Kidney (tissue), 22 donors: ENCODE data around the gene MMUT. TPM values are rescaled to one million over a fixed set of nuclear protein-coding genes. Genes with fewer than 3 reads are reported as not detected.

ENCODE experiments used
- DNase-seq, 5 donors: peaks; one replicate each; pipeline ENCODE4 v3.0.0-alpha.2; 2013 to 2020
- FAIRE-seq: peaks from 2 replicates; lab custom pipeline; 2012; peaks lifted over from hg19 to GRCh38; lab: Jason Lieb, UNC
- H3K27ac ChIP-seq, 2 donors: one replicate each; pipeline ENCODE4 v1.7.0; 2013; ENCODE audit warnings: low read depth in 2 of 2, low read length in 2 of 2, inconsistent platforms in 1 of 2
- H3K27me3 ChIP-seq: one replicate; pipeline ENCODE4 v1.7.1; 2013; ENCODE audit warnings: low read length, inconsistent platforms; ENCODE audit not compliant: control insufficient read depth, insufficient read depth
- H3K36me3 ChIP-seq, 3 donors: one replicate each; pipeline versions ENCODE4 v1.7.0 to v1.7.1; 2013; ENCODE audit warnings: low read length in 3 of 3, control low read depth in 1 of 3, inconsistent platforms in 1 of 3; ENCODE audit not compliant: insufficient read depth in 3 of 3, control insufficient read depth in 2 of 3
- H3K4me1 ChIP-seq, 3 donors: one replicate each; pipeline versions ENCODE4 v1.7.0 to v1.7.1; 2013; ENCODE audit warnings: low read length in 3 of 3, inconsistent platforms in 1 of 3, low read depth in 1 of 3; ENCODE audit not compliant: control insufficient read depth in 2 of 3, insufficient read depth in 2 of 3
- H3K4me3 ChIP-seq, 3 donors: one replicate each; pipeline versions ENCODE4 v1.7.0 to v1.8.1; 2013; ENCODE audit warnings: low read length in 3 of 3, control low read depth in 1 of 3, inconsistent platforms in 1 of 3
- H3K9ac ChIP-seq, 3 donors: one replicate each; pipeline versions ENCODE4 v1.7.0 to v1.7.1; 2013; ENCODE audit warnings: low read length in 3 of 3, control low read depth in 1 of 3, inconsistent platforms in 1 of 3
- H3K9me3 ChIP-seq, 3 donors: one replicate each; pipeline versions ENCODE4 v1.7.0 to v1.7.1; 2013; ENCODE audit warnings: low read length in 3 of 3, control low read depth in 1 of 3, inconsistent platforms in 1 of 3; ENCODE audit not compliant: control insufficient read depth in 2 of 3, insufficient read depth in 1 of 3
- CTCF ChIP-seq: IDR thresholded peaks from 3 replicates; pipeline ENCODE4 v1.5.1; 2012; ENCODE audit warnings: mild to moderate bottlenecking, moderate library complexity, borderline replicate concordance; ENCODE audit not compliant: insufficient read depth; ENCODE audit errors: extremely low read depth
- intact Hi-C: fragments of 100-400 bp; cut with DNase I; formaldehyde crosslinking; loops from one replicate; pipeline ENCODE4 v1.11.1; 2022
- long read RNA-seq, 10 donors: library from polyadenylated mRNA in 1 of 10; unstranded in 1 of 10; transcript quantifications; one replicate each; pipeline ENCODE4 v2.0.0 and lab custom pipeline, GENCODE V29; 2021 to 2026
- polyA plus RNA-seq: library from polyadenylated mRNA; stranded (reverse); fragments of 350-450 nt; fragmentation: Illumina TruSeq; extraction: RNeasy Lipid Tissue Mini Kit (QIAGEN cat#74804); gene quantifications from one replicate; pipeline ENCODE4 v1.2.3, GENCODE V29; 2014; ENCODE audit warnings: low read depth, low replicate concordance; ENCODE audit not compliant: insufficient read depth
- total RNA-seq: library from RNA; stranded (reverse); fragmentation: NEBNext Ultra II Directional; extraction: Animal tissue kit (Norgen Biotek cat#: 25700); gene quantifications from one replicate; pipeline ENCODE4 v1.2.1, GENCODE V29; 2021
- donor health status: control.
- donor health status: control.
- donor health status: control.
- donor health status: control.
- donor health status: control.
- donor health status: DM: yes; HTN: yes; CAD: no.
- donor health status: Normal renal cell carcinoma (clear cell type).

The MMUT gene
- total RNA-seq (26.6 TPM), polyA plus RNA-seq (34.8 TPM)
- long read RNA-seq, donor 1, transcript MUT-201 (13 exons, 3,749 nt), result major isoform, 6 of 20 reads
- long read RNA-seq, donor 1, partial matches to known transcripts, result 14 of 20 reads
- long read RNA-seq, donor 1, other reads (novel, unspliced or antisense), result 0 of 20 reads
- long read RNA-seq, donor 2, transcript MUT-201 (13 exons, 3,749 nt), result major isoform, 14 of 23 reads
- long read RNA-seq, donor 2, partial matches to known transcripts, result 9 of 23 reads
- long read RNA-seq, donor 2, other reads (novel, unspliced or antisense), result 0 of 23 reads
- long read RNA-seq, donor 3, transcript MUT-201 (13 exons, 3,749 nt), result major isoform, 8 of 22 reads
- long read RNA-seq, donor 3, partial matches to known transcripts, result 14 of 22 reads
- long read RNA-seq, donor 3, other reads (novel, unspliced or antisense), result 0 of 22 reads
- long read RNA-seq, donor 4, transcript MUT-201 (13 exons, 3,749 nt), result major isoform, 8 of 43 reads
- long read RNA-seq, donor 4, partial matches to known transcripts, result 35 of 43 reads
- long read RNA-seq, donor 4, other reads (novel, unspliced or antisense), result 0 of 43 reads
- long read RNA-seq, donor 5, partial matches to known transcripts, result 0 of 1 reads
- long read RNA-seq, donor 5, other reads (novel, unspliced or antisense), result 0 of 1 reads
- long read RNA-seq, donor 6, transcript MUT-201 (13 exons, 3,749 nt), result major isoform, 8 of 27 reads
- long read RNA-seq, donor 6, partial matches to known transcripts, result 19 of 27 reads
- long read RNA-seq, donor 6, other reads (novel, unspliced or antisense), result 0 of 27 reads
- long read RNA-seq, donor 7, transcript MUT-201 (13 exons, 3,749 nt), result major isoform, 36 of 47 reads
- long read RNA-seq, donor 7, partial matches to known transcripts, result 3 of 47 reads
- long read RNA-seq, donor 7, other reads (novel, unspliced or antisense), result 8 of 47 reads
- long read RNA-seq, donor 8, transcript MUT-201 (13 exons, 3,749 nt), result major isoform, 5 of 10 reads
- long read RNA-seq, donor 8, partial matches to known transcripts, result 5 of 10 reads
- long read RNA-seq, donor 8, other reads (novel, unspliced or antisense), result 0 of 10 reads
- long read RNA-seq, donor 9, partial matches to known transcripts, result 0 of 3 reads
- long read RNA-seq, donor 9, other reads (novel, unspliced or antisense), result 0 of 3 reads
- long read RNA-seq, donor 10, transcript MUT-201 (13 exons, 3,749 nt), result major isoform, 10 of 55 reads
- long read RNA-seq, donor 10, partial matches to known transcripts, result 45 of 55 reads
- long read RNA-seq, donor 10, other reads (novel, unspliced or antisense), result 0 of 55 reads

DNA sequence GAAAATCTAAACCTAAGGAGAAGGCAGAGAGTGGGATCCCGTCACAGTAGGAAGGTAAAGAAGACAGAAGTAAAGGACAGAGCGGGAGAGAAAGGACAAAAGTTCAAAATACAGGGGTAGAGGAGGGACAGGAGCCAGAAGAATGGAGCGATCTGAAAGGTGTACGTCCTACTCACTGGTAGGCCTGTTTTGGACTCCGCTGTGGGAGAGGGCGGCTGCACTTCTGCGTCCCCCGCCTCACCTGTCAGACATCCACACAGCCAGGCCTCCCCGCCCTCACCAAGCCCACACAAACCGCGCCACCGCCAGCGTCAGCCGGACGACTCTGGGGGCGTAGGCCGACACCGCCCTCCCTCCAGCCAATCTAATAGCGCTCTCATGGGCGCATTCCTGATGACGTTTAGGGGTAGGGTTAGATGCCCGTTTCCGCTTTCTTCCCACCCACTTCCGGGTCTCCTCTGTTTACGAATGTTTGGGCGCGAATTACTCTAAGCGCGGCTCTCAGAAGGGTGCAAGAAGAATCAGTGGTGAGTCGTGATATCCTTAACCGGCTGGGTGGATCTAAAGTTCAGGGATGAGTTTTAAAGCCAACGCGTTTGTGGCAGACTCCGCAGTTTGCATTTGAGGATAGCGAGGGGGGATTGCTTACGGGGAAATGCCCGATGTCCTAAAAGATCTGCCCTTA lies at the start of gene MMUT, which contains the start of gene CENPQ:
TSS of gene MMUT (minus strand) at position 327 of the 685 bp plus-strand sequence. CDS start 3,787 bp downstream, outside the sequence.
TSS of gene CENPQ (plus strand) at position 444 of the 685 bp plus-strand sequence. CDS start 6,807 bp downstream, outside the sequence.
- intact Hi-C loops, result no loop called here
- peak; percentile 64 for FAIRE-seq

GRCh38 chr6:49509342-49509741 lies 46.3 kb upstream of the MMUT start:
- no peak for TF ChIP-seq CTCF
- Histone ChIP-seq H3K9me3 (no peaks in the 10 kb centered on the region), H3K4me1 (no peaks in the 10 kb centered on the region), H3K27me3 (no peaks in the 10 kb centered on the region), H3K9ac (no peak overlapping the region), H3K4me3 (no peak overlapping the region), H3K27ac (no peak overlapping the region), H3K36me3 (no peaks in the 10 kb centered on the region)
- FAIRE-seq (no peak), DNase-seq (no peak)
- intact Hi-C loops, result no loop called here

More for the DNA sequence above, at the start of gene MMUT, which contains the start of gene CENPQ:
- H3K4me1 ChIP-seq, result peaks cover 0 to 2% (median 0%) of the 10 kb centered on the region in 3 donors
- no peaks in the 10 kb centered on the region for H3K36me3 ChIP-seq
- H3K27ac ChIP-seq, result peak within 1 kb of the TSS; percentile 63 to 80
- H3K4me3 ChIP-seq, result peak within 1 kb of the TSS; percentile 98 to 99 (median 99)
- H3K9me3 ChIP-seq, result no peaks in the 10 kb centered on the region
- DNase-seq, result peak; percentile 95 to 99 (median 97)
- H3K27me3 ChIP-seq, result no peaks in the 10 kb centered on the region
- peak within 1 kb of the TSS; percentile 86 to 97 (median 92) for H3K9ac ChIP-seq
- TF ChIP-seq CTCF, result no peak

DNA sequence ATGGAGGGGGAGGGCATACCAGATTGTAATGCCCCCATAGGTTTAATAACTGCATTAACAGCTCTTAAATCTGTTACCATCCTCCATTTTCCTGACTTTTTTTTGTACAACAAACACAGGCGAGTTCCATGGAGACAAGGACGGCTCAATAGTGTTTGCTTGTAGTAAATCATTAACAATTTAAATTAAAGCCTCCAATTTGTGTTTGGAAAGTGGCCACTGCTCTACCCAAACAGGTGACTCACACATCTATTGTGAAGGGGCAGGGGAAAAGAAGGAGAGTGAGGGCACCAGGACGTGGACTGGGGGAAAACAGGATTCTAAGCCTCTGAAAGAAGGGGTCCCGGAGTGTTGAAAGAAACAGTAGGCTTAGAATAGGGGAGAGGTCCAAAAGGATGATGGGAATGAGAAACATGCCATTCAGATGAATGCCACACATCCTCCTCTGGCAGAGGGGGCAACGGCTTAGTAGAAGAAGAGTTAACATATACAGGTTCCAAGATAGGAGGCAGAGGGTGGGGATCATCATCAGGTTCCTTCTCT lies 43.6 kb upstream of the MMUT start:
- Histone ChIP-seq H3K27ac (no peak overlapping the region), H3K36me3 (no peaks in the 10 kb centered on the region), H3K9ac (no peak overlapping the region), H3K4me3 (no peak overlapping the region), H3K9me3 (no peaks in the 10 kb centered on the region), H3K27me3 (no peaks in the 10 kb centered on the region), H3K4me1 (no peaks in the 10 kb centered on the region)
- intact Hi-C loops, result no loop called here
- peak in 1 of 5 donors; percentile 3 for DNase-seq
- no peak for TF ChIP-seq CTCF
- no peak for FAIRE-seq
